DOHH2 (cell line): Measurements from ENCODE around the gene VIL1.

ENCODE experiments used
- H3F3A ChIP-seq: fragments of 200-600 bp; sonication (generic), shearing (Covaris generic); 2 replicates; pipeline ENCODE4 v1.6.0; 2016; ENCODE audit warnings: antibody characterized with exemption, mild to moderate bottlenecking; ENCODE audit not compliant: control insufficient read depth, insufficient read depth
- H3K27ac ChIP-seq: fragments of 200-600 bp; sonication (generic); 2 replicates; pipeline ENCODE4 v1.5.1; 2014; ENCODE audit warnings: low read depth, mild to moderate bottlenecking, low read length, moderate library complexity
- H3K27me3 ChIP-seq: fragments of 200-600 bp; sonication (generic); 2 replicates; pipeline ENCODE4 v1.6.1; 2014; ENCODE audit warnings: mild to moderate bottlenecking, low read length, mixed read lengths; ENCODE audit not compliant: control insufficient read depth
- H3K36me3 ChIP-seq: fragments of 200-600 bp; sonication (generic); 2 replicates; pipeline ENCODE4 v1.6.1; 2014; ENCODE audit warnings: mild to moderate bottlenecking, low read length, moderate library complexity, mixed read lengths; ENCODE audit not compliant: control insufficient read depth
- H3K4me1 ChIP-seq: fragments of 200-600 bp; sonication (generic); 2 replicates; pipeline ENCODE4 v1.6.1; 2014; ENCODE audit warnings: mild to moderate bottlenecking, low read length, mixed read lengths; ENCODE audit not compliant: control insufficient read depth
- H3K4me2 ChIP-seq: fragments of 200-600 bp; sonication (generic); 2 replicates; pipeline ENCODE4 v1.6.0; 2014; ENCODE audit warnings: mild to moderate bottlenecking, low read length, moderate library complexity
- H3K4me3 ChIP-seq: fragments of 200-600 bp; sonication (generic); 2 replicates; pipeline ENCODE4 v1.5.1; 2014; ENCODE audit warnings: mild to moderate bottlenecking, low read length, mixed read lengths
- H3K79me2 ChIP-seq: fragments of 200-600 bp; sonication (generic); 2 replicates; pipeline ENCODE4 v1.6.1; 2014; ENCODE audit warnings: mild to moderate bottlenecking, low read length, mixed read lengths; ENCODE audit not compliant: control insufficient read depth
- H3K9me2 ChIP-seq: fragments of 200-600 bp; sonication (generic); replicated peaks from 2 replicates; pipeline ENCODE4 v1.6.1; 2014; ENCODE audit warnings: mild to moderate bottlenecking, low read length, mixed read lengths; ENCODE audit not compliant: control insufficient read depth
- H3K9me3 ChIP-seq: fragments of 200-600 bp; sonication (generic); 2 replicates; pipeline ENCODE4 v1.6.1; 2014; ENCODE audit warnings: antibody characterized with exemption, low read length, mixed read lengths; ENCODE audit not compliant: control insufficient read depth, insufficient read depth
- H4K20me1 ChIP-seq: fragments of 200-600 bp; sonication (generic); 2 replicates; pipeline ENCODE4 v1.6.0; 2014; ENCODE audit warnings: low read depth, mild to moderate bottlenecking, antibody characterized with exemption, low read length, moderate library complexity; ENCODE audit not compliant: control insufficient read depth, insufficient read depth
- CTCF ChIP-seq: fragments of 200-600 bp; sonication (generic); IDR thresholded peaks from one replicate; pipeline ENCODE4 v1.5.1; 2014; ENCODE audit warnings: antibody characterized with exemption, mild to moderate bottlenecking, low read depth, low read length; ENCODE audit not compliant: poor library complexity, severe bottlenecking
- EZH2phosphoT487 ChIP-seq: fragments of 200-600 bp; sonication (generic); IDR thresholded peaks from 2 replicates; pipeline ENCODE4 v1.6.1; 2017; ENCODE audit warnings: borderline replicate concordance, mild to moderate bottlenecking, antibody characterized with exemption, low read length, moderate library complexity, mixed read lengths

VIL1 gene

GRCh38 chr2:218396688-218397462 lies 22.0 kb upstream of the VIL1 start:
- Histone ChIP-seq H3K36me3 (peaks cover 12% of the 10 kb centered on the region), H3K4me1 (peaks cover 62% of the 10 kb centered on the region), H3K4me3 (peak overlapping the region; percentile 90), H3K9me2 (no peaks in the 10 kb centered on the region), H3K27ac (peak overlapping the region; percentile 92), H3K79me2 (peaks cover 31% of the 10 kb centered on the region), H3K27me3 (no peaks in the 10 kb centered on the region), H3K9me3 (no peaks in the 10 kb centered on the region), H4K20me1 (no peaks in the 10 kb centered on the region), H3K4me2 (peak overlapping the region; percentile 94), H3F3A (peaks cover 15% of the 10 kb centered on the region)
- TF ChIP-seq EZH2phosphoT487: no peak
- no peak for TF ChIP-seq CTCF

GRCh38 chr2:218397463-218397819 lies 21.5 kb upstream of the VIL1 start:
- Histone ChIP-seq H3K27ac (peak overlapping the region; percentile 92), H4K20me1 (no peaks in the 10 kb centered on the region), H3K9me3 (no peaks in the 10 kb centered on the region), H3K4me1 (peaks cover 67% of the 10 kb centered on the region), H3K79me2 (peaks cover 37% of the 10 kb centered on the region), H3K27me3 (no peaks in the 10 kb centered on the region), H3K9me2 (no peaks in the 10 kb centered on the region), H3K4me3 (peak overlapping the region; percentile 90), H3K4me2 (peak overlapping the region; percentile 94), H3K36me3 (peaks cover 17% of the 10 kb centered on the region), H3F3A (peaks cover 15% of the 10 kb centered on the region)
- TF ChIP-seq EZH2phosphoT487: no peak
- no peak for TF ChIP-seq CTCF

- Histone ChIP-seq H3K79me2 (peaks cover 40% of the 10 kb centered on the region), H4K20me1 (no peaks in the 10 kb centered on the region), H3K9me2 (no peaks in the 10 kb centered on the region), H3K4me1 (peaks cover 69% of the 10 kb centered on the region), H3K4me3 (peak overlapping the region; percentile 90), H3K36me3 (peaks cover 22% of the 10 kb centered on the region), H3K27me3 (no peaks in the 10 kb centered on the region), H3K4me2 (peak overlapping the region; percentile 94), H3K27ac (peak overlapping the region; percentile 92), H3F3A (peaks cover 15% of the 10 kb centered on the region), H3K9me3 (no peaks in the 10 kb centered on the region)
- TF ChIP-seq CTCF (no peak), EZH2phosphoT487 (no peak)
Observed at GRCh38 chr2:218397820-218398436, 21.0 kb upstream of the VIL1 start.
